ENCODE measurements around the gene CA12.

The CA12 gene

GRCh38 chr15:63284335-63284734 is 97.3 kb downstream of the CA12 start:
- H3K27ac ChIP-seq (ENCODE audit: low read length) = no peak overlapping the region
- H3K9ac ChIP-seq (ENCODE audit: low read depth, low read length) = no peak overlapping the region
- no peaks in the 10 kb centered on the region for H3K9me3 ChIP-seq (ENCODE audit: insufficient read depth, low read length, severe bottlenecking)
- no peak overlapping the region for H3K4me3 ChIP-seq (ENCODE audit: low read depth in 1 of 2, low read length in 2 of 2)
- DNase-seq (no peak), ATAC-seq (ENCODE audit: insufficient read depth, low read depth) (no peak)
- H3K4me2 ChIP-seq (ENCODE audit: insufficient read depth, low read length) = no peak overlapping the region
- no peaks in the 10 kb centered on the region for H3K27me3 ChIP-seq (ENCODE audit: insufficient read depth, low read length, poor library complexity)
- H3K79me2 ChIP-seq (ENCODE audit: insufficient read depth, low read length) = no peaks in the 10 kb centered on the region
- H3K4me1 ChIP-seq (ENCODE audit: insufficient read depth, low read length) = no peaks in the 10 kb centered on the region
- H3K36me3 ChIP-seq (ENCODE audit: insufficient read depth, low read length) = peaks cover 13% of the 10 kb centered on the region
- TF ChIP-seq CTCF (IDR thresholded peaks at IDR 0.05; ENCODE audit: borderline replicate concordance, extremely low read depth, low read length, poor library complexity, severe bottlenecking) (no peak), EZH2 (IDR thresholded peaks at IDR 0.05; ENCODE audit: borderline replicate concordance, low read depth, low read length, severe bottlenecking) (no peak)
- no peak overlapping the region for H2AFZ ChIP-seq (ENCODE audit: low read depth, low read length)
- no peaks in the 10 kb centered on the region for H4K20me1 ChIP-seq (ENCODE audit: insufficient read depth, low read length)

GRCh38 chr15:63283126-63283525 is 98.5 kb downstream of the CA12 start:
- ATAC-seq (ENCODE audit: insufficient read depth, low read depth) (no peak), DNase-seq (no peak)
- H2AFZ ChIP-seq (ENCODE audit: low read depth, low read length) = no peak overlapping the region
- peaks cover 4% of the 10 kb centered on the region for H3K4me1 ChIP-seq (ENCODE audit: insufficient read depth, low read length)
- H3K79me2 ChIP-seq (ENCODE audit: insufficient read depth, low read length) = no peaks in the 10 kb centered on the region
- H3K9me3 ChIP-seq (ENCODE audit: insufficient read depth, low read length, severe bottlenecking) = no peaks in the 10 kb centered on the region
- H3K27me3 ChIP-seq (ENCODE audit: insufficient read depth, low read length, poor library complexity) = no peaks in the 10 kb centered on the region
- H3K9ac ChIP-seq (ENCODE audit: low read depth, low read length) = no peak overlapping the region
- H3K27ac ChIP-seq (ENCODE audit: low read length) = no peak overlapping the region
- H3K4me2 ChIP-seq (ENCODE audit: insufficient read depth, low read length) = no peak overlapping the region
- H3K36me3 ChIP-seq (ENCODE audit: insufficient read depth, low read length) = peaks cover 13% of the 10 kb centered on the region
- no peak overlapping the region for H3K4me3 ChIP-seq (ENCODE audit: low read depth in 1 of 2, low read length in 2 of 2)
- TF ChIP-seq CTCF (IDR thresholded peaks at IDR 0.05; ENCODE audit: borderline replicate concordance, extremely low read depth, low read length, poor library complexity, severe bottlenecking) (no peak), EZH2 (IDR thresholded peaks at IDR 0.05; ENCODE audit: borderline replicate concordance, low read depth, low read length, severe bottlenecking) (no peak)
- H4K20me1 ChIP-seq (ENCODE audit: insufficient read depth, low read length) = no peaks in the 10 kb centered on the region

- DNase-seq (no peak), ATAC-seq (ENCODE audit: insufficient read depth, low read depth) (no peak)
- Histone ChIP-seq H3K27ac (ENCODE audit: low read length) (peak overlapping the region; percentile 70), H3K36me3 (ENCODE audit: insufficient read depth, low read length) (peaks cover 3% of the 10 kb centered on the region), H4K20me1 (ENCODE audit: insufficient read depth, low read length) (no peaks in the 10 kb centered on the region), H3K9ac (ENCODE audit: low read depth, low read length) (peak overlapping the region; percentile 56), H2AFZ (ENCODE audit: low read depth, low read length) (peak overlapping the region; percentile 71), H3K27me3 (ENCODE audit: insufficient read depth, low read length, poor library complexity) (no peaks in the 10 kb centered on the region), H3K79me2 (ENCODE audit: insufficient read depth, low read length) (no peaks in the 10 kb centered on the region), H3K9me3 (ENCODE audit: insufficient read depth, low read length, severe bottlenecking) (no peaks in the 10 kb centered on the region), H3K4me1 (ENCODE audit: insufficient read depth, low read length) (peaks cover 32% of the 10 kb centered on the region), H3K4me2 (ENCODE audit: insufficient read depth, low read length) (peak overlapping the region; percentile 58), H3K4me3 (ENCODE audit: low read depth in 1 of 2, low read length in 2 of 2) (peak overlapping the region; percentile 42 to 67; a peak in 3 of 4 replicates)
- TF ChIP-seq CTCF (IDR thresholded peaks at IDR 0.05; ENCODE audit: borderline replicate concordance, extremely low read depth, low read length, poor library complexity, severe bottlenecking) (no peak), EZH2 (IDR thresholded peaks at IDR 0.05; ENCODE audit: borderline replicate concordance, low read depth, low read length, severe bottlenecking) (no peak)
Observed at GRCh38 chr15:63277893-63278456, 103.7 kb downstream of the CA12 start.

Data from DND-41 (cell line).